IMR-90 (cell line): ENCODE measurements around the gene PEX11A. TPM values are rescaled to one million over a fixed set of nuclear protein-coding genes. Genes with fewer than 3 reads are reported as not detected.

Experiments used
- ATAC-seq: fragments of 200-7000 bp; cut with Tn5 transposase; 2 replicates; pipeline ENCODE4 v1.9.1; 2020; ENCODE audit warnings: low read depth, mild to moderate bottlenecking, moderate library complexity
- BruUV-seq: library from RNA; stranded (reverse); fragments of 400-500 nt; replicated peaks from 2 replicates; lab custom pipeline; 2021; lab: Mats Ljungman, UMichigan
- CTCF ChIA-PET: fragments of 300-600 bp; formaldehyde crosslinking; extraction: SDS; loops from one replicate; lab custom pipeline; 2021; ENCODE audit warnings: antibody characterized with exemption; lab: Yijun Ruan, JAX
- POLR2A ChIA-PET: fragments of 300-600 bp; sonication (Branson Sonifier 250); formaldehyde crosslinking; loops from one replicate; lab custom pipeline; 2022; ENCODE audit warnings: antibody characterized with exemption; ENCODE audit not compliant: unreplicated experiment; lab: Charles Lee
- DNase-seq: peaks from one replicate; pipeline ENCODE4 v3.0.0; 2013
- H2AFZ ChIP-seq: replicated peaks from 2 replicates; pipeline ENCODE3; 2013; ENCODE audit warnings: low read length, mild to moderate bottlenecking; ENCODE audit not compliant: poor library complexity
- H2AK5ac ChIP-seq: 2 replicates; pipeline ENCODE4 v1.6.1; 2013; ENCODE audit warnings: low read depth, low read length, inconsistent platforms
- H2AK9ac ChIP-seq: replicated peaks from 2 replicates; pipeline ENCODE3; 2013; ENCODE audit warnings: mild to moderate bottlenecking, low read depth, low read length, moderate library complexity; ENCODE audit not compliant: poor library complexity
- H2BK120ac ChIP-seq: 2 replicates; pipeline ENCODE4 v1.6.1; 2013; ENCODE audit warnings: low read depth, low read length, inconsistent platforms
- H2BK15ac ChIP-seq: 3 replicates; pipeline ENCODE4 v1.6.1; 2013; ENCODE audit warnings: low read depth, low read length, inconsistent platforms
- H2BK20ac ChIP-seq: 2 replicates; pipeline ENCODE4 v1.6.1; 2013; ENCODE audit warnings: low read depth, mild to moderate bottlenecking, inconsistent platforms, low read length, moderate library complexity
- H2BK5ac ChIP-seq: 2 replicates; pipeline ENCODE4 v1.6.1; 2013; ENCODE audit warnings: mild to moderate bottlenecking, low read depth, low read length, inconsistent platforms; ENCODE audit not compliant: poor library complexity, severe bottlenecking
- H3K14ac ChIP-seq: replicated peaks from 2 replicates; pipeline ENCODE4 v1.6.1; 2013; ENCODE audit warnings: low read depth, low read length, inconsistent platforms
- H3K18ac ChIP-seq: 2 replicates; pipeline ENCODE4 v1.6.1; 2013; ENCODE audit warnings: low read depth, low read length, control low read depth
- H3K23ac ChIP-seq: 2 replicates; pipeline ENCODE4 v1.6.1; 2013; ENCODE audit warnings: low read depth, low read length, inconsistent platforms
- H3K27ac ChIP-seq: 2 replicates; pipeline ENCODE4 v1.5.1; 2013; ENCODE audit warnings: mild to moderate bottlenecking, control low read depth, low read length; ENCODE audit not compliant: insufficient read depth
- H3K27me3 ChIP-seq: 2 replicates; pipeline ENCODE4 v1.6.1; 2013; ENCODE audit warnings: low read length; ENCODE audit not compliant: control insufficient read depth, insufficient read depth
- H3K36me3 ChIP-seq: 2 replicates; pipeline ENCODE4 v1.6.1; 2013; ENCODE audit warnings: low read length, mixed read lengths; ENCODE audit not compliant: control insufficient read depth, insufficient read depth
- H3K4ac ChIP-seq: 2 replicates; pipeline ENCODE4 v1.6.1; 2013; ENCODE audit warnings: low read depth, low read length, inconsistent platforms
- H3K4me1 ChIP-seq: 2 replicates; pipeline ENCODE4 v1.6.1; 2013; ENCODE audit warnings: low read length, mixed read lengths; ENCODE audit not compliant: control insufficient read depth, insufficient read depth
- H3K4me2 ChIP-seq: 2 replicates; pipeline ENCODE4 v1.6.1; 2013; ENCODE audit warnings: low read depth, mild to moderate bottlenecking, control low read depth, low read length, moderate library complexity
- H3K4me3 ChIP-seq: 2 replicates; pipeline ENCODE4 v1.5.1; 2013; ENCODE audit warnings: low read depth, mild to moderate bottlenecking, control low read depth, low read length, moderate library complexity; ENCODE audit not compliant: insufficient read depth
- H3K56ac ChIP-seq: 2 replicates; pipeline ENCODE4 v1.6.1; 2013; ENCODE audit warnings: low read length, inconsistent platforms; ENCODE audit not compliant: insufficient read depth; ENCODE audit errors: extremely low read depth
- H3K79me1 ChIP-seq, 2 experiments: 2 replicates each; pipeline ENCODE4 v1.6.1; 2013; ENCODE audit warnings: low read length in 2 of 2, inconsistent platforms in 1 of 2, low read depth in 1 of 2
- H3K9ac ChIP-seq: 2 replicates; pipeline ENCODE4 v1.6.1; 2013; ENCODE audit warnings: low read depth, low read length, control low read depth
- H3K9me1 ChIP-seq: 2 replicates; pipeline ENCODE4 v1.6.1; 2013; ENCODE audit warnings: low read length, inconsistent platforms; ENCODE audit not compliant: insufficient read depth
- H3K9me3 ChIP-seq: 2 replicates; pipeline ENCODE4 v1.6.1; 2013; ENCODE audit warnings: low read length; ENCODE audit not compliant: control insufficient read depth, insufficient read depth
- H4K20me1 ChIP-seq: 2 replicates; pipeline ENCODE4 v1.6.1; 2013; ENCODE audit warnings: low read length, inconsistent platforms; ENCODE audit not compliant: insufficient read depth
- H4K5ac ChIP-seq: 2 replicates; pipeline ENCODE4 v1.6.1; 2013; ENCODE audit warnings: mild to moderate bottlenecking, low read depth, low read length, control low read depth
- H4K8ac ChIP-seq, 2 experiments: 2 replicates each; pipeline ENCODE4 v1.6.1; 2013; ENCODE audit warnings: low read depth in 2 of 2, low read length in 2 of 2, control low read depth in 1 of 2, inconsistent platforms in 1 of 2
- H4K91ac ChIP-seq: 2 replicates; pipeline ENCODE4 v1.6.1; 2013; ENCODE audit warnings: low read depth, low read length, inconsistent platforms; ENCODE audit not compliant: insufficient read depth
- ELK1 ChIP-seq: fragments of 150-350 bp; IDR thresholded peaks from 2 replicates; pipeline ENCODE4 v1.6.1; 2016; ENCODE audit warnings: low read depth, mild to moderate bottlenecking, low read length, moderate library complexity, borderline replicate concordance
- WGBS, 2 experiments: methylation state at CpG; one replicate each; pipeline versions ENCODE4 v1.1.5 to v1.1.7; 2013; ENCODE audit warnings: missing lambda C conversion rate in 2 of 2; ENCODE audit not compliant: insufficient read length in 1 of 2; ENCODE audit errors: extremely low coverage in 2 of 2; 5-methylcytosine and 5-hydroxymethylcytosine counted together
- dilution Hi-C: fragments of 300-500 bp; cut with HindIII; formaldehyde crosslinking; loops from one replicate; pipeline ENCODE4 v1.14.3; 2018; ENCODE audit warnings: low sequenced_read_pairs; ENCODE audit not compliant: unreplicated experiment
- in situ Hi-C: fragments of 300-500 bp; cut with MboI; formaldehyde crosslinking; loops from 3 replicates; pipeline ENCODE4 v1.14.3; 2019; ENCODE audit warnings: low sequenced_read_pairs, inconsistent platforms, mixed read lengths
- intact Hi-C: fragments of 100-400 bp; cut with micrococcal nuclease; formaldehyde crosslinking; loops from 2 replicates; pipeline ENCODE4 v1.10.0; 2022
- polyA plus RNA-seq, 3 experiments: library from polyadenylated mRNA; depleted of rRNA; stranded (reverse); fragments of >200 nt; gene quantifications; 2 replicates each; pipeline ENCODE4 v1.2.3, GENCODE V29; 2012; ENCODE audit warnings: low replicate concordance in 1 of 3
- total RNA-seq: library from RNA; depleted of rRNA; stranded (reverse); fragments of >200 nt; gene quantifications from 2 replicates; pipeline ENCODE4 v1.2.3, GENCODE V29; 2012

PEX11A gene
- total and polyA plus RNA-seq, 2 of the 4 experiments (the other 2 are of a cell fraction), result 4.2 to 10.2 TPM

GRCh38 chr15:89732451-89733172 lies 42.1 kb upstream of the PEX11A start:
- H3K9me3 ChIP-seq, result no peaks in the 10 kb centered on the region; the same call in 1 of the 2 replicates
- H2BK15ac ChIP-seq, result no peak overlapping the region
- H4K5ac ChIP-seq, result no peak overlapping the region
- H3K4me2 ChIP-seq, result no peak overlapping the region
- no peaks in the 10 kb centered on the region for H3K4me1 ChIP-seq
- H3K9ac ChIP-seq, result no peak overlapping the region
- H2AFZ ChIP-seq, result no peak overlapping the region
- ATAC-seq, result no peak
- no peak overlapping the region for H3K18ac ChIP-seq
- no peak for TF ChIP-seq ELK1
- H3K9me1 ChIP-seq, result no peaks in the 10 kb centered on the region
- H2AK9ac ChIP-seq, result no peak overlapping the region
- no peak overlapping the region for H3K56ac ChIP-seq
- no peak overlapping the region for H4K8ac ChIP-seq
- no peak overlapping the region for H3K14ac ChIP-seq
- peaks cover 79% of the 10 kb centered on the region for H3K27me3 ChIP-seq
- 32% methylated on average over 3 of the region's 8 CpGs; no CpG with 5 or more reads in 1 of the 2 experiments for WGBS, 2 experiments
- DNase-seq, result no peak
- H4K20me1 ChIP-seq, result no peaks in the 10 kb centered on the region
- H2BK120ac ChIP-seq, result no peak overlapping the region
- H2AK5ac ChIP-seq, result no peak overlapping the region
- no peaks in the 10 kb centered on the region for H3K36me3 ChIP-seq
- dilution Hi-C loops, result no loop called here
- no peak overlapping the region for H4K91ac ChIP-seq
- ChIA-PET POLR2A (no interaction called here), CTCF (interaction anchor here (0.9 kb wide), 1 partner anchor 8 kb away, joined by 4 read pairs; no protein-coding TSS in a partner anchor)
- in situ Hi-C loops, result no loop called here
- no peak overlapping the region for H3K4ac ChIP-seq
- intact Hi-C loops, result no loop called here
- H3K23ac ChIP-seq, result no peak overlapping the region
- no TSS peak for BruUV-seq
- H3K79me1 ChIP-seq, result no peaks in the 10 kb centered on the region
- H2BK5ac ChIP-seq, result no peak overlapping the region
- no peak overlapping the region for H3K4me3 ChIP-seq
- H2BK20ac ChIP-seq, result no peak overlapping the region
- H3K27ac ChIP-seq, result no peak overlapping the region
